ENCODE results near the gene PON3.

Gene PON3

GRCh38 chr7:95342642-95343307, 53.4 kb downstream of the PON3 start:
- no peak for DNase-seq (ENCODE audit: extremely low read depth in 1 of 2, low read depth in 1 of 2)

- DNase-seq (ENCODE audit: extremely low read depth in 1 of 2, low read depth in 1 of 2): no peak
Observed at GRCh38 chr7:95342029-95342428, 54.1 kb downstream of the PON3 start.

GRCh38 chr7:95340491-95340890, 55.7 kb downstream of the PON3 start:
- no peak for DNase-seq (ENCODE audit: extremely low read depth in 1 of 2, low read depth in 1 of 2)

GRCh38 chr7:95338832-95339231, 57.3 kb downstream of the PON3 start:
- no peak for DNase-seq (ENCODE audit: extremely low read depth in 1 of 2, low read depth in 1 of 2)

GRCh38 chr7:95335093-95335492, 61.1 kb downstream of the PON3 start:
- no peak for DNase-seq (ENCODE audit: extremely low read depth in 1 of 2, low read depth in 1 of 2)

- no peak for DNase-seq (ENCODE audit: extremely low read depth in 1 of 2, low read depth in 1 of 2)
Observed at GRCh38 chr7:95334447-95334846, 61.7 kb downstream of the PON3 start.

GRCh38 chr7:95330961-95331337, 65.2 kb downstream of the PON3 start:
- no peak for DNase-seq (ENCODE audit: extremely low read depth in 1 of 2, low read depth in 1 of 2)

GRCh38 chr7:95330204-95330960, 65.8 kb downstream of the PON3 start:
- no peak for DNase-seq (ENCODE audit: extremely low read depth in 1 of 2, low read depth in 1 of 2)

- DNase-seq (ENCODE audit: extremely low read depth in 1 of 2, low read depth in 1 of 2): no peak
Observed at GRCh38 chr7:95327356-95327755, 68.8 kb downstream of the PON3 start.

GRCh38 chr7:95324431-95324830, 71.7 kb downstream of the PON3 start, which contains the start of gene PON1:
Gene PON1 (minus strand): TSS chr7:95324532. CDS start chr7:95324475, 57 bp downstream.
- DNase-seq (ENCODE audit: extremely low read depth in 1 of 2, low read depth in 1 of 2): no peak

- no peak for DNase-seq (ENCODE audit: extremely low read depth in 1 of 2, low read depth in 1 of 2)
Observed at GRCh38 chr7:95323410-95324129, 72.6 kb downstream of the PON3 start.

- DNase-seq (ENCODE audit: extremely low read depth in 1 of 2, low read depth in 1 of 2): no peak
Observed at GRCh38 chr7:95322854-95323253, 73.3 kb downstream of the PON3 start.

- no peak for DNase-seq (ENCODE audit: extremely low read depth in 1 of 2, low read depth in 1 of 2)
Observed at GRCh38 chr7:95322396-95322795, 73.8 kb downstream of the PON3 start.

- no peak for DNase-seq (ENCODE audit: extremely low read depth in 1 of 2, low read depth in 1 of 2)
Observed at GRCh38 chr7:95321720-95322119, 74.5 kb downstream of the PON3 start.

- DNase-seq (ENCODE audit: extremely low read depth in 1 of 2, low read depth in 1 of 2): no peak
Observed at GRCh38 chr7:95320651-95321050, 75.5 kb downstream of the PON3 start.

GRCh38 chr7:95319570-95319969, 76.6 kb downstream of the PON3 start:
- DNase-seq (ENCODE audit: extremely low read depth in 1 of 2, low read depth in 1 of 2): no peak

- no peak for DNase-seq (ENCODE audit: extremely low read depth in 1 of 2, low read depth in 1 of 2)
Observed at GRCh38 chr7:95318501-95319100, 77.6 kb downstream of the PON3 start.

- DNase-seq (ENCODE audit: extremely low read depth in 1 of 2, low read depth in 1 of 2): no peak
Observed at GRCh38 chr7:95317966-95318365, 78.2 kb downstream of the PON3 start.

- no peak for DNase-seq (ENCODE audit: extremely low read depth in 1 of 2, low read depth in 1 of 2)
Observed at GRCh38 chr7:95317546-95317945, 78.6 kb downstream of the PON3 start.

GRCh38 chr7:95316588-95316987, 79.6 kb downstream of the PON3 start:
- no peak for DNase-seq (ENCODE audit: extremely low read depth in 1 of 2, low read depth in 1 of 2)

- DNase-seq (ENCODE audit: extremely low read depth in 1 of 2, low read depth in 1 of 2): no peak
Observed at GRCh38 chr7:95312561-95312960, 83.6 kb downstream of the PON3 start.
